H1 (cell line): ENCODE data around the gene SMIM7. TPM values are rescaled to one million over a fixed set of nuclear protein-coding genes. Genes with fewer than 3 reads are reported as not detected.

Experiments
- CTCF ChIA-PET: fragments of 300-600 bp; sonication (Branson Sonifier 250); formaldehyde crosslinking; loops from one replicate; lab custom pipeline; 2021; ENCODE audit not compliant: partially characterized antibody; lab: Charles Lee
- POLR2A ChIA-PET: fragments of 300-600 bp; sonication (Branson Sonifier 250); formaldehyde crosslinking; loops from one replicate; lab custom pipeline; 2021; ENCODE audit warnings: inconsistent platforms; ENCODE audit not compliant: partially characterized antibody; lab: Charles Lee
- DNase-seq, 2 experiments: peaks; one replicate each; pipeline versions ENCODE4 v3.0.0 to v3.0.0-alpha.2; 2010 to 2022; ENCODE audit warnings: low spot score in 2 of 2, low read depth in 1 of 2, mixed read lengths in 1 of 2
- FAIRE-seq: peaks from 2 replicates; lab custom pipeline; 2011; peaks lifted over from hg19 to GRCh38; lab: Jason Lieb, UNC
- H2AFZ ChIP-seq: 2 replicates; pipeline ENCODE4 v1.8.1; 2012; ENCODE audit warnings: low read length, inconsistent platforms
- H2AK5ac ChIP-seq: 2 replicates; pipeline ENCODE4 v1.6.1; 2013; ENCODE audit warnings: low read depth, low read length
- H2BK120ac ChIP-seq: replicated peaks from 2 replicates; pipeline ENCODE3; 2013; ENCODE audit warnings: low read depth, low read length, inconsistent platforms
- H2BK12ac ChIP-seq: 2 replicates; pipeline ENCODE4 v1.6.1; 2013; ENCODE audit warnings: low read depth, low read length
- H2BK15ac ChIP-seq: 2 replicates; pipeline ENCODE4 v1.6.1; 2013; ENCODE audit warnings: low read length
- H2BK20ac ChIP-seq: 2 replicates; pipeline ENCODE4 v1.6.1; 2013; ENCODE audit warnings: low read length
- H2BK5ac ChIP-seq: 2 replicates; pipeline ENCODE4 v1.6.1; 2013; ENCODE audit warnings: low read depth, low read length
- H3K14ac ChIP-seq: 2 replicates; pipeline ENCODE4 v1.6.1; 2013; ENCODE audit warnings: inconsistent platforms; ENCODE audit not compliant: insufficient read length
- H3K18ac ChIP-seq: 2 replicates; pipeline ENCODE4 v1.6.1; 2013; ENCODE audit warnings: low read length; ENCODE audit errors: extremely low read depth
- H3K23ac ChIP-seq: 2 replicates; pipeline ENCODE4 v1.6.1; 2013; ENCODE audit warnings: inconsistent platforms; ENCODE audit not compliant: insufficient read length
- H3K23me2 ChIP-seq: 2 replicates; pipeline ENCODE4 v1.6.1; 2013; ENCODE audit warnings: low read depth, low read length
- H3K27ac ChIP-seq: 2 replicates; pipeline ENCODE4 v1.6.1; 2011; ENCODE audit warnings: low read depth, low read length, inconsistent platforms
- H3K27me3 ChIP-seq, 4 experiments: replicated peaks in 1 of 4; 1 replicate in 1 of 4; 2 replicates in 3 of 4; pipeline versions ENCODE4 v1.6.1 to v1.8.1; 2011 to 2013; ENCODE audit warnings: low read length in 3 of 4, mild to moderate bottlenecking in 3 of 4, inconsistent platforms in 2 of 4, mixed read lengths in 2 of 4, moderate library complexity in 1 of 4; ENCODE audit not compliant: control insufficient read depth in 3 of 4, insufficient read depth in 3 of 4; ENCODE audit errors: extremely low read depth in 1 of 4
- H3K36me3 ChIP-seq, 4 experiments: 2 replicates each; pipeline versions ENCODE4 v1.6.1 to v1.8.1; 2011 to 2013; ENCODE audit warnings: mild to moderate bottlenecking in 4 of 4, low read length in 3 of 4, moderate library complexity in 2 of 4, control low read depth in 1 of 4, inconsistent platforms in 1 of 4; ENCODE audit not compliant: insufficient read depth in 4 of 4, control insufficient read depth in 2 of 4
- H3K4ac ChIP-seq: replicated peaks from 2 replicates; pipeline ENCODE3; 2013; ENCODE audit warnings: low read length, low read depth, mixed read lengths, inconsistent platforms; ENCODE audit not compliant: insufficient read length
- H3K4me1 ChIP-seq, 4 experiments: replicated peaks in 1 of 4; 1 replicate in 1 of 4; 2 replicates in 3 of 4; pipeline versions ENCODE4 v1.6.1 to v1.8.1; 2011 to 2013; ENCODE audit warnings: low read length in 3 of 4, inconsistent platforms in 2 of 4, mixed read lengths in 1 of 4; ENCODE audit not compliant: insufficient read depth in 4 of 4, control insufficient read depth in 3 of 4
- H3K4me2 ChIP-seq, 2 experiments: 2 replicates each; pipeline versions ENCODE4 v1.6.1 to v1.8.1; 2011 to 2013; ENCODE audit warnings: low read depth in 2 of 2, low read length in 2 of 2, control low read depth in 1 of 2, inconsistent platforms in 1 of 2, mild to moderate bottlenecking in 1 of 2; ENCODE audit not compliant: insufficient read depth in 1 of 2
- H3K4me3 ChIP-seq, 4 experiments: fragments of 200-600, 300-600 bp in 1 of 4; sonication (generic), shearing (Covaris generic), sonication (Bioruptor Twin) in 1 of 4; 2 replicates each; pipeline versions ENCODE4 v1.5.1 to v1.8.1; 2011 to 2016; ENCODE audit warnings: low read length in 4 of 4, low read depth in 3 of 4, control low read depth in 2 of 4, inconsistent platforms in 2 of 4, mild to moderate bottlenecking in 2 of 4, mixed read lengths in 1 of 4, moderate library complexity in 1 of 4; ENCODE audit not compliant: insufficient read depth in 2 of 4; ENCODE audit errors: extremely low read depth in 1 of 4
- H3K56ac ChIP-seq: replicated peaks from 2 replicates; pipeline ENCODE3; 2013; ENCODE audit warnings: low read depth, mild to moderate bottlenecking, mixed read lengths, low read length, inconsistent platforms; ENCODE audit not compliant: insufficient read length
- H3K79me1 ChIP-seq: 2 replicates; pipeline ENCODE4 v1.6.1; 2013; ENCODE audit warnings: low read depth, low read length, control low read depth
- H3K79me2 ChIP-seq, 2 experiments: 2 replicates each; pipeline versions ENCODE4 v1.6.1 to v1.8.1; 2012 to 2013; ENCODE audit warnings: low read length in 2 of 2, mild to moderate bottlenecking in 2 of 2, inconsistent platforms in 1 of 2; ENCODE audit not compliant: insufficient read depth in 2 of 2, control insufficient read depth in 1 of 2
- H3K9ac ChIP-seq, 4 experiments: replicated peaks in 1 of 4; 1 replicate in 1 of 4; 2 replicates in 3 of 4; pipeline versions ENCODE4 v1.6.1 to v1.8.1; 2011 to 2013; ENCODE audit warnings: low read depth in 3 of 4, low read length in 3 of 4, control low read depth in 2 of 4, mild to moderate bottlenecking in 2 of 4, moderate library complexity in 2 of 4, inconsistent platforms in 1 of 4; ENCODE audit errors: extremely low read depth in 1 of 4
- H3K9me3 ChIP-seq, 2 experiments: 2 replicates each; pipeline versions ENCODE4 v1.6.1 to v1.8.1; 2012 to 2013; ENCODE audit warnings: mild to moderate bottlenecking in 2 of 2, moderate library complexity in 2 of 2, control low read depth in 1 of 2, inconsistent platforms in 1 of 2, low read depth in 1 of 2, low read length in 1 of 2, mixed read lengths in 1 of 2; ENCODE audit not compliant: insufficient read depth in 2 of 2
- H4K20me1 ChIP-seq, 2 experiments: replicated peaks in 1 of 2; 2 replicates each; pipeline versions ENCODE3 to v1.8.1; 2011 to 2013; ENCODE audit warnings: inconsistent platforms in 2 of 2, low read length in 2 of 2, mild to moderate bottlenecking in 1 of 2; ENCODE audit not compliant: insufficient read depth in 2 of 2, control insufficient read depth in 1 of 2
- H4K5ac ChIP-seq: 2 replicates; pipeline ENCODE4 v1.6.1; 2013; ENCODE audit warnings: low read length, low read depth, mixed read lengths, inconsistent platforms; ENCODE audit not compliant: insufficient read length
- H4K8ac ChIP-seq: 2 replicates; pipeline ENCODE4 v1.8.0; 2013; ENCODE audit warnings: mild to moderate bottlenecking, moderate library complexity, low read length, inconsistent platforms; ENCODE audit not compliant: insufficient read depth; ENCODE audit errors: extremely low read depth
- H4K91ac ChIP-seq: replicated peaks from 2 replicates; pipeline ENCODE3; 2013; ENCODE audit warnings: low read length, mixed read lengths, inconsistent platforms; ENCODE audit not compliant: insufficient read length
- ASH2L ChIP-seq: fragments of 200-600, 300-600 bp; sonication (generic); IDR thresholded peaks from one replicate; pipeline ENCODE4 v1.7.1; 2017; ENCODE audit warnings: low read length
- BRCA1 ChIP-seq: IDR thresholded peaks from 2 replicates; pipeline ENCODE4 v1.6.1; 2012; ENCODE audit warnings: low read depth, low read length, improper control_type of control experiment
- FOSL1 ChIP-seq: IDR thresholded peaks from 2 replicates; pipeline ENCODE4 v1.6.1; 2011; ENCODE audit warnings: mild to moderate bottlenecking, low read depth, low read length, moderate library complexity; ENCODE audit not compliant: insufficient read depth
- MAFK ChIP-seq: IDR thresholded peaks from 2 replicates; pipeline ENCODE4 v1.6.1; 2012; ENCODE audit warnings: low read depth, mild to moderate bottlenecking, improper control_type of control experiment, low read length
- POU5F1 ChIP-seq: IDR thresholded peaks from 2 replicates; pipeline ENCODE4 v1.6.1; 2011; ENCODE audit warnings: low read depth, mild to moderate bottlenecking, low read length, moderate library complexity
- RAD21 ChIP-seq, 2 experiments: IDR thresholded peaks in 1 of 2; conservative IDR thresholded peaks in 1 of 2; 2 replicates each; pipeline ENCODE4 v1.6.1; 2011; ENCODE audit warnings: low read depth in 2 of 2, low read length in 2 of 2, improper control_type of control experiment in 1 of 2, inconsistent platforms in 1 of 2, mild to moderate bottlenecking in 1 of 2, moderate library complexity in 1 of 2
- RBBP5 ChIP-seq: IDR thresholded peaks from 2 replicates; pipeline ENCODE4 v1.7.1; 2012; ENCODE audit warnings: low read depth, mild to moderate bottlenecking, inconsistent platforms, low read length, moderate library complexity, borderline replicate concordance
- RNF2 ChIP-seq: fragments of 200-900, 300-1000 bp; sonication (generic); IDR thresholded peaks from 2 replicates; pipeline ENCODE4 v1.7.1; 2016; ENCODE audit warnings: borderline replicate concordance, low read depth, mild to moderate bottlenecking, antibody characterized with exemption, low read length; ENCODE audit not compliant: poor library complexity, severe bottlenecking; ENCODE audit errors: missing control alignments
- SUZ12 ChIP-seq: fragments of 200-600 bp; sonication (generic); IDR thresholded peaks from 2 replicates; pipeline ENCODE4 v1.6.1; 2012; ENCODE audit warnings: mild to moderate bottlenecking, inconsistent platforms, low read length, moderate library complexity, mixed read lengths
- YY1 ChIP-seq: IDR thresholded peaks from 2 replicates; pipeline ENCODE4 v1.6.1; 2011; ENCODE audit warnings: low read depth, mild to moderate bottlenecking, low read length
- WGBS, 2 experiments: shearing (Covaris generic) in 1 of 2; methylation state at CpG; one replicate each; pipeline versions ENCODE4 v1.1.6 to v1.1.7; 2013 to 2015; ENCODE audit warnings: low lambda C conversion rate in 2 of 2, mixed read lengths in 2 of 2, inconsistent platforms in 1 of 2, low coverage in 1 of 2, missing lambda C conversion rate in 1 of 2; ENCODE audit not compliant: insufficient replicate concordance in 2 of 2, insufficient coverage in 1 of 2, insufficient read length in 1 of 2; ENCODE audit errors: extremely low coverage in 1 of 2, missing lambda C conversion rate in 1 of 2; 5-methylcytosine and 5-hydroxymethylcytosine counted together
- polyA plus RNA-seq, 7 experiments: library from polyadenylated mRNA; depleted of rRNA in 3 of 7; stranded (reverse) in 5 of 7; unstranded in 2 of 7; fragments of >200 nt in 5 of 7; fragments of 200-250 nt in 2 of 7; gene quantifications; 1 replicate in 5 of 7; 2 replicates in 1 of 7; 4 replicates in 1 of 7; pipeline versions ENCODE4 v1.2.1 to v1.2.3, GENCODE V29; 2011 to 2013; ENCODE audit warnings: missing spikeins in 2 of 7, mixed read lengths in 2 of 7
- total RNA-seq: library from RNA; stranded (reverse); fragmentation: NEBNext Ultra II Directional; extraction: Animal tissue kit (Norgen Biotek cat#: 25700); gene quantifications from 2 replicates; pipeline ENCODE4 v1.2.1, GENCODE V29; 2021

Gene SMIM7
- total and polyA plus RNA-seq, 2 of the 8 experiments (the other 6 are each of a cell fraction or from before 2014, with no cell fraction given): 55.5 to 67.5 TPM

DNA sequence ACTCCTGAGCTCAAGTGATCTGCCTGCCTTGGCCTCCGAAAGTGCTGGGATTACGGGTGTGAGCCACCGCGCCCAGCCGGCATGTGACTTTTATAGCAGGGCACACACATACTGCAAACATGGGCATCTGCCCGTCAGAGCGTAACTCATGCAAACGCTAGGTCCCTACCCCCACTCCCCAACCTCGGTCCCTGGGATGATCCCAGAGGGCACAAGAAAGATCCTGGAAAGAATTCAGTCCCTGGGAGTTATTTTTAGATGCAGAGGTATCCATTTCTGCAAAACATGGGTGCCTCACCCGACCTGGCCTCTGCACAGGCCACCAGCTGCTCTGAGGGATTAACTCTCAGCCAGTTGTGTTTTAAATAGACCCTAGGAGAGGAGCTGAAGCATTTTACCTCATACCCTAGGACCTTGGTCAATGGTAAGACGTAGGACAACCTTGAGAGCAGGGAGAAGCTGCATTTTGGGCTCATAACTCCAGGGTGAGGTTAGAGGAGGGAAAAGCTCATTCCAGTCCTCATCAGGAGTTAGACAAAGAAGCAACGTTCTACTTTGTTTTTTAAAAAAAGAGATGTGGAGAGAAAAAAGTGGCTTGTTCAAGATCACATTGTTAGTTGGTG lies 11.8 kb upstream of the SMIM7 start:
- H4K20me1 ChIP-seq: no peaks in the 10 kb centered on the region
- H3K9me3 ChIP-seq: no peaks in the 10 kb centered on the region
- no peaks in the 10 kb centered on the region; a peak in 1 of 7 replicates for H3K27me3 ChIP-seq
- 84% methylated on average over 12 of the region's 12 CpGs; no CpG with 5 or more reads in 1 of the 2 experiments for WGBS, 2 experiments
- no peak overlapping the region for H2BK120ac ChIP-seq
- H3K23ac ChIP-seq: no peak overlapping the region
- no peak overlapping the region for H2BK5ac ChIP-seq
- no peak overlapping the region for H2BK15ac ChIP-seq
- no peak for TF ChIP-seq RBBP5
- no peak for TF ChIP-seq SUZ12
- TF ChIP-seq ASH2L: no peak
- TF ChIP-seq POU5F1: no peak
- no peak for TF ChIP-seq RAD21 (IDR thresholded peaks at IDR 0.05 in 1 of 2, conservative IDR thresholded peaks at IDR 0.05 in 1 of 2; ENCODE audit: low read depth in 2 of 2, low read length in 2 of 2)
- no peak for TF ChIP-seq FOSL1
- TF ChIP-seq MAFK: no peak
- no peak for TF ChIP-seq RNF2
- TF ChIP-seq YY1: no peak
- no peak for TF ChIP-seq BRCA1
- no peaks in the 10 kb centered on the region for H3K23me2 ChIP-seq
- H3K56ac ChIP-seq: no peak overlapping the region
- H3K4me2 ChIP-seq: no peak overlapping the region
- FAIRE-seq (no peak), DNase-seq (no peak)
- no peaks in the 10 kb centered on the region; the same call in 1 of the 2 replicates for H3K79me1 ChIP-seq
- H2AFZ ChIP-seq: no peak overlapping the region
- no peak overlapping the region for H2BK20ac ChIP-seq
- ChIA-PET CTCF (interaction anchor here (0.6 to 1.3 kb wide), 3 partner anchors 11 to 89 kb away, joined by 3 to 4 read pairs (median 3); no protein-coding TSS in a partner anchor), POLR2A (interaction anchor here (1.2 to 3.3 kb wide), 3 partner anchors 10 to 45 kb away, joined by 3 to 19 read pairs (median 3); partner anchors contain the start of genes SMIM7 and TMEM38A)
- no peak overlapping the region for H4K8ac ChIP-seq
- no peaks in the 10 kb centered on the region for H3K4me1 ChIP-seq
- H3K14ac ChIP-seq: no peak overlapping the region
- no peak overlapping the region for H3K4ac ChIP-seq
- H3K9ac ChIP-seq: no peak overlapping the region
- no peak overlapping the region for H3K18ac ChIP-seq
- no peaks in the 10 kb centered on the region for H3K79me2 ChIP-seq
- no peak overlapping the region for H2AK5ac ChIP-seq
- no peak overlapping the region for H3K4me3 ChIP-seq
- no peak overlapping the region for H4K91ac ChIP-seq
- no peak overlapping the region for H2BK12ac ChIP-seq
- no peak overlapping the region for H3K27ac ChIP-seq
- no peak overlapping the region for H4K5ac ChIP-seq
- no peaks in the 10 kb centered on the region for H3K36me3 ChIP-seq
